ENCODE results near the gene WNT9A. TPM values are rescaled to one million over a fixed set of nuclear protein-coding genes. Genes with fewer than 3 reads are reported as not detected.

Gene WNT9A
- total RNA-seq, 1 experiment from 2014 or later = 1.5 TPM

DNA sequence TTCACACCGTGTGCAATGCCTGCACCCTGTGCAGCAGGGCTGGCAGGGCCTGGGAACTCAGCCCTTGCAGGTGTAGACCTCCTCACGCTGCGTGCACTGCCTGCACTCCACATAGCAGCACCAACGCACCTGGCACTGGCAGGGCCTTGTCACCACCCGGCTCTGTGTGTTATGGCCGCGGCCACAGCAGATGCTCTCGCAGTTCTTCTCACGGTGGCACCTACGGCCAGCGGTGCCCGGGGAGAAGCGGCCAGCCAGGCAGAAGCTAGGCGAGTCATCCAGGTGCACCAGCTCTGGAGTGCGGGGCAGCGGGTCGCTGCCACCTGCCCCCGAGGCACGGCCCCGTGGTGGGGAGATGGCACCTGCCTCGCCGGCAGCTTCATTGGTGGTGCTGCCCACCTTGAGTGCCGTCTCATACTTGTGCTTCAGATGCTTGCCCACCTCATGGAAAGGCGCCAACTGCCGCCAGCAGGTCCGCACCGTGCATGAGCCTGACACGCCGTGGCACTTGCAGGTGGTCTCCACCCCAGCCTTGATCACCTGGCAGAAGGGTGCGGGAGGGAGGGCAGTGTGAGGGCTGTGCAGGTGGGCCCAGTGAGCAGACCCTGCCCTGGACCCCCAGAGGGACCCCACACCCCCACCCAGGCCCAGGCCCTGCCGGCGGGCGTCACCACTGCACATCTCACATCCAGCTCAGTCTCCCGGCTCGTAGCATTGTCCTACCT, 26.1 kb downstream of the WNT9A start:
- TF ChIP-seq, protein P1, sequence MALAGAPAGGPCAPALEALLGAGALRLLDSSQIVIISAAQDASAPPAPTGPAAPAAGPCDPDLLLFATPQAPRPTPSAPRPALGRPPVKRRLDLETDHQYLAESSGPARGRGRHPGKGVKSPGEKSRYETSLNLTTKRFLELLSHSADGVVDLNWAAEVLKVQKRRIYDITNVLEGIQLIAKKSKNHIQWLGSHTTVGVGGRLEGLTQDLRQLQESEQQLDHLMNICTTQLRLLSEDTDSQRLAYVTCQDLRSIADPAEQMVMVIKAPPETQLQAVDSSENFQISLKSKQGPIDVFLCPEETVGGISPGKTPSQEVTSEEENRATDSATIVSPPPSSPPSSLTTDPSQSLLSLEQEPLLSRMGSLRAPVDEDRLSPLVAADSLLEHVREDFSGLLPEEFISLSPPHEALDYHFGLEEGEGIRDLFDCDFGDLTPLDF (CRISPR knock-in tag; IDR thresholded peaks at IDR 0.05) = no peak
- no peak for TF ChIP-seq ETV6 (CRISPR knock-in tag; IDR thresholded peaks at IDR 0.05)
- TF ChIP-seq, protein P2, sequence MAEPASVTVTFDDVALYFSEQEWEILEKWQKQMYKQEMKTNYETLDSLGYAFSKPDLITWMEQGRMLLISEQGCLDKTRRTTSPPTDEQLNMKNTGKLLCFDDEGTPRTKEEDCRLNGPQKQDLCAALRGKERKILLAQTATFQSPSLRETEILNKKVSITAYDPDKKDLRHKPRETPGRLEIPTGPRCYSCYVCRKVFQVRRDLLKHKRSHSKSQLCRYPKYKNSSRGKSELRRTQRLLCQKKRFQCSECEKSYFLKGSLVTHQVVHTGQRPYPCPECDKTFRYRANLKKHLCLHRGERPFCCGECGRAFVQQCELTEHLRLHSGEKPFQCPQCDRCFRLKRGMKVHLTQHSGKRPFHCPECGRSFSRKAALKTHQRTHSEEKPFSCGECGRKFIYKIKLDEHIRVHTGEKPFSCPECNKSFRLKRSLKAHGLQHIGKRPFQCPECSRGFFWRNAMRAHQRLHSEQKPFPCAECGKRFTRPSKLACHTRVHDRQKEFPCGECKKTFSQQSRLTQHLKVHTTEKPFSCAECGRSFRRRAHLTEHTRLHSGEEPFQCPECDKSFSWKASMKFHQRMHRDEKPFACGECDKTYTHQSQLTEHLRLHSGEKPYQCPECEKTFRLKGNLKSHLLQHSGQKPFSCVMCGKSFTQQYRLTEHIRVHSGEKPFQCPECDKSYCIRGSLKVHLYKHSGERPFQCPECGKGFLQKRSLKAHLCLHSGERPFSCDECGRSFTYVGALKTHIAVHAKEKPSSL (CRISPR knock-in tag; conservative IDR thresholded peaks at IDR 0.05) = no peak
- no peak for TF ChIP-seq HMGA2 (CRISPR knock-in tag; IDR thresholded peaks at IDR 0.05)
- no peaks in the 10 kb centered on the region for H3K9me3 Mint-ChIP-seq
- no peak overlapping the region for H3K4me3 Mint-ChIP-seq
- ChIA-PET CTCF (interaction anchor here (2.2 kb wide), 1 partner anchor 32 kb away, joined by 8 read pairs; no protein-coding TSS in a partner anchor), POLR2A (no interaction called here)
- no peaks in the 10 kb centered on the region for H3K36me3 Mint-ChIP-seq
- no peak overlapping the region for H3K27ac Mint-ChIP-seq
- no peaks in the 10 kb centered on the region for H3K27me3 Mint-ChIP-seq (ENCODE audit: low read depth)
- no peak for ATAC-seq
- peaks cover 7% of the 10 kb centered on the region for H3K4me1 Mint-ChIP-seq
- DNase-seq (ENCODE audit: low spot score) = no peak

DNA sequence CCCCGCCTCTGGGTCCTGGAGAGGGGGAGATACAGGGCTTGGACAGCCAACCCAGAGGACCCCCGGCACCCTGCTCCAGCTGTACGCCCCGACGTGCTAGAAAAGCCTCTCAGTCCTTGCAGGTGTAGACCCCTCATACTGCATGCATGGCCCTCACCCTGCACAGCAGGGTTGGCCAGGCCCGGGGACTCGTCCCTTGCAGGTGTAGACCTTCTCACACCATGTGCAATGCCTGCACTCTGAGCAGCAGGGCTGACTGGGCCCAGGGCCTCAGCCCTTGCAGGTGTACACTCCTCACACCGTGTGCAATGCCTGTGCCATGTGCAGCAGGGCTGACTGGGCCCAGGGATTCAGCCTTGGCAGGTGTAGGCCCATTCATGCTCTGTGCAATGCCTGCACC, 26.8 kb downstream of the WNT9A start:
- ChIA-PET POLR2A (no interaction called here), CTCF (interaction anchor here (1.1 to 1.5 kb wide), 3 partner anchors 21 to 33 kb away, joined by 3 to 10 read pairs (median 4); partner anchors contain the start of gene WNT9A)

More for the DNA sequence above, 26.8 kb downstream of the WNT9A start:
- no peak for ATAC-seq
- H3K27ac Mint-ChIP-seq = no peak overlapping the region
- no peaks in the 10 kb centered on the region for H3K36me3 Mint-ChIP-seq
- no peak for TF ChIP-seq GRHL2 (CRISPR knock-in tag; IDR thresholded peaks at IDR 0.05; ENCODE audit: insufficient replicate concordance, severe bottlenecking)
- TF ChIP-seq EMX1 (CRISPR knock-in tag; IDR thresholded peaks at IDR 0.05) = no peak
- no peak for TF ChIP-seq CREM (CRISPR knock-in tag; IDR thresholded peaks at IDR 0.05)
- TF ChIP-seq ELF4 (CRISPR knock-in tag; IDR thresholded peaks at IDR 0.05; ENCODE audit: low read depth) = no peak
- TF ChIP-seq NFYB (CRISPR knock-in tag; conservative IDR thresholded peaks at IDR 0.05; ENCODE audit: low read depth) = no peak
- TF ChIP-seq, protein P3, sequence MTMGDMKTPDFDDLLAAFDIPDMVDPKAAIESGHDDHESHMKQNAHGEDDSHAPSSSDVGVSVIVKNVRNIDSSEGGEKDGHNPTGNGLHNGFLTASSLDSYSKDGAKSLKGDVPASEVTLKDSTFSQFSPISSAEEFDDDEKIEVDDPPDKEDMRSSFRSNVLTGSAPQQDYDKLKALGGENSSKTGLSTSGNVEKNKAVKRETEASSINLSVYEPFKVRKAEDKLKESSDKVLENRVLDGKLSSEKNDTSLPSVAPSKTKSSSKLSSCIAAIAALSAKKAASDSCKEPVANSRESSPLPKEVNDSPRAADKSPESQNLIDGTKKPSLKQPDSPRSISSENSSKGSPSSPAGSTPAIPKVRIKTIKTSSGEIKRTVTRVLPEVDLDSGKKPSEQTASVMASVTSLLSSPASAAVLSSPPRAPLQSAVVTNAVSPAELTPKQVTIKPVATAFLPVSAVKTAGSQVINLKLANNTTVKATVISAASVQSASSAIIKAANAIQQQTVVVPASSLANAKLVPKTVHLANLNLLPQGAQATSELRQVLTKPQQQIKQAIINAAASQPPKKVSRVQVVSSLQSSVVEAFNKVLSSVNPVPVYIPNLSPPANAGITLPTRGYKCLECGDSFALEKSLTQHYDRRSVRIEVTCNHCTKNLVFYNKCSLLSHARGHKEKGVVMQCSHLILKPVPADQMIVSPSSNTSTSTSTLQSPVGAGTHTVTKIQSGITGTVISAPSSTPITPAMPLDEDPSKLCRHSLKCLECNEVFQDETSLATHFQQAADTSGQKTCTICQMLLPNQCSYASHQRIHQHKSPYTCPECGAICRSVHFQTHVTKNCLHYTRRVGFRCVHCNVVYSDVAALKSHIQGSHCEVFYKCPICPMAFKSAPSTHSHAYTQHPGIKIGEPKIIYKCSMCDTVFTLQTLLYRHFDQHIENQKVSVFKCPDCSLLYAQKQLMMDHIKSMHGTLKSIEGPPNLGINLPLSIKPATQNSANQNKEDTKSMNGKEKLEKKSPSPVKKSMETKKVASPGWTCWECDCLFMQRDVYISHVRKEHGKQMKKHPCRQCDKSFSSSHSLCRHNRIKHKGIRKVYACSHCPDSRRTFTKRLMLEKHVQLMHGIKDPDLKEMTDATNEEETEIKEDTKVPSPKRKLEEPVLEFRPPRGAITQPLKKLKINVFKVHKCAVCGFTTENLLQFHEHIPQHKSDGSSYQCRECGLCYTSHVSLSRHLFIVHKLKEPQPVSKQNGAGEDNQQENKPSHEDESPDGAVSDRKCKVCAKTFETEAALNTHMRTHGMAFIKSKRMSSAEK (CRISPR knock-in tag; IDR thresholded peaks at IDR 0.05; ENCODE audit: borderline replicate concordance) = no peak
- TF ChIP-seq, protein P2 (CRISPR knock-in tag; conservative IDR thresholded peaks at IDR 0.05) = no peak
- peaks cover 8% of the 10 kb centered on the region for H3K4me1 Mint-ChIP-seq
- H3K4me3 Mint-ChIP-seq = no peak overlapping the region
- no peaks in the 10 kb centered on the region for H3K27me3 Mint-ChIP-seq (ENCODE audit: low read depth)
- DNase-seq (ENCODE audit: low spot score) = no peak
- H3K9me3 Mint-ChIP-seq = no peaks in the 10 kb centered on the region
